ENCODE measurements around the gene COPS9. TPM values are rescaled to one million over a fixed set of nuclear protein-coding genes. Genes with fewer than 3 reads are reported as not detected.

COPS9 gene
- total RNA-seq, 1 experiment from 2014 or later, result 202 TPM

- DNase-seq, result no peak
- Histone ChIP-seq H3K79me2 (ENCODE audit: low read depth) (no peaks in the 10 kb centered on the region), H3K4me2 (no peak overlapping the region), H3K9me2 (ENCODE audit: insufficient read depth) (no peaks in the 10 kb centered on the region), H3K27ac (no peak overlapping the region), H3K9me3 (ENCODE audit: insufficient read depth, low read depth) (no peaks in the 10 kb centered on the region), H3K27me3 (ENCODE audit: insufficient read depth, low read depth) (peaks cover 95% of the 10 kb centered on the region), H3K4me3 (no peak overlapping the region), H3K4me1 (replicated peaks; ENCODE audit: insufficient read depth) (no peaks in the 10 kb centered on the region), H3F3A (ENCODE audit: insufficient read depth, low read depth) (no peaks in the 10 kb centered on the region), H3K36me3 (ENCODE audit: low read depth) (no peaks in the 10 kb centered on the region), H2AFZ (no peak overlapping the region), H4K20me1 (ENCODE audit: insufficient read depth) (no peaks in the 10 kb centered on the region)
- BruUV-seq (replicated peaks), result no TSS peak
- intact Hi-C loops (cut with micrococcal nuclease; ENCODE audit: unreplicated experiment), result no loop called here
- ChIA-PET POLR2A (ENCODE audit: unreplicated experiment) (no interaction called here), CTCF (no interaction called here)
- no peak for TF ChIP-seq EZH2 (IDR thresholded peaks at IDR 0.05; ENCODE audit: low read depth)
- TF ChIP-seq, protein P1, sequence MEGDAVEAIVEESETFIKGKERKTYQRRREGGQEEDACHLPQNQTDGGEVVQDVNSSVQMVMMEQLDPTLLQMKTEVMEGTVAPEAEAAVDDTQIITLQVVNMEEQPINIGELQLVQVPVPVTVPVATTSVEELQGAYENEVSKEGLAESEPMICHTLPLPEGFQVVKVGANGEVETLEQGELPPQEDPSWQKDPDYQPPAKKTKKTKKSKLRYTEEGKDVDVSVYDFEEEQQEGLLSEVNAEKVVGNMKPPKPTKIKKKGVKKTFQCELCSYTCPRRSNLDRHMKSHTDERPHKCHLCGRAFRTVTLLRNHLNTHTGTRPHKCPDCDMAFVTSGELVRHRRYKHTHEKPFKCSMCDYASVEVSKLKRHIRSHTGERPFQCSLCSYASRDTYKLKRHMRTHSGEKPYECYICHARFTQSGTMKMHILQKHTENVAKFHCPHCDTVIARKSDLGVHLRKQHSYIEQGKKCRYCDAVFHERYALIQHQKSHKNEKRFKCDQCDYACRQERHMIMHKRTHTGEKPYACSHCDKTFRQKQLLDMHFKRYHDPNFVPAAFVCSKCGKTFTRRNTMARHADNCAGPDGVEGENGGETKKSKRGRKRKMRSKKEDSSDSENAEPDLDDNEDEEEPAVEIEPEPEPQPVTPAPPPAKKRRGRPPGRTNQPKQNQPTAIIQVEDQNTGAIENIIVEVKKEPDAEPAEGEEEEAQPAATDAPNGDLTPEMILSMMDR (conservative IDR thresholded peaks at IDR 0.05), result no peak
These were observed 26.7 kb downstream of the COPS9 start for GRCh38 chr2:240109386-240109785.

DNA sequence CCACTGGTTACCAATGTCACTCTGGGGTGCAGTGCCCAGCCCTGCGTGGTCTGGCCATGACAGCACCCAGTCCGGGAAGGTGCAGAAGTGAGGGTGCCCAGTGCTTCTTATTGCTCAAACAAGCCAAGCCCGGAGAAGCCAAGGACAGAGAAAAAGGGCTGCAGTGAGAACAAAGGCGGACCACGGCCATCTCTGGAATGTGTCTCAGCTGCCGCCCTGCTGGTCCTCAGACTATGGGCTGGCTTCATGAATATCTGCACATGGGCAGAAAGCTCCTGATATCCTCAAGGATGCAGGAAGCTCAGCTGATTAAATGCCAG lies 28.7 kb downstream of the COPS9 start:
- H3K4me2 ChIP-seq, result no peak overlapping the region
- intact Hi-C loops (cut with micrococcal nuclease; ENCODE audit: unreplicated experiment), result no loop called here
- H3K79me2 ChIP-seq (ENCODE audit: low read depth), result no peaks in the 10 kb centered on the region
- no peaks in the 10 kb centered on the region for H3K9me2 ChIP-seq (ENCODE audit: insufficient read depth)
- H3K4me1 ChIP-seq (replicated peaks; ENCODE audit: insufficient read depth), result no peaks in the 10 kb centered on the region
- ChIA-PET CTCF (no interaction called here), POLR2A (ENCODE audit: unreplicated experiment) (no interaction called here)
- H3K27ac ChIP-seq, result no peak overlapping the region
- TF ChIP-seq, protein P1 (conservative IDR thresholded peaks at IDR 0.05), result no peak
- TF ChIP-seq EZH2 (IDR thresholded peaks at IDR 0.05; ENCODE audit: low read depth), result no peak
- no peak overlapping the region for H2AFZ ChIP-seq
- no peaks in the 10 kb centered on the region for H4K20me1 ChIP-seq (ENCODE audit: insufficient read depth)
- no peaks in the 10 kb centered on the region for H3F3A ChIP-seq (ENCODE audit: insufficient read depth, low read depth)
- H3K9me3 ChIP-seq (ENCODE audit: insufficient read depth, low read depth), result no peaks in the 10 kb centered on the region
- no TSS peak for BruUV-seq (replicated peaks)
- H3K36me3 ChIP-seq (ENCODE audit: low read depth), result no peaks in the 10 kb centered on the region
- H3K27me3 ChIP-seq (ENCODE audit: insufficient read depth, low read depth), result peaks cover 97% of the 10 kb centered on the region
- H3K4me3 ChIP-seq, result no peak overlapping the region
- DNase-seq, result no peak

GRCh38 chr2:240106765-240107476 lies 29.2 kb downstream of the COPS9 start:
- ChIA-PET POLR2A (ENCODE audit: unreplicated experiment) (no interaction called here), CTCF (no interaction called here)
- H3K9me3 ChIP-seq (ENCODE audit: insufficient read depth, low read depth), result no peaks in the 10 kb centered on the region
- no peaks in the 10 kb centered on the region for H3K4me1 ChIP-seq (replicated peaks; ENCODE audit: insufficient read depth)
- intact Hi-C loops (cut with micrococcal nuclease; ENCODE audit: unreplicated experiment), result no loop called here
- no peak overlapping the region for H3K27ac ChIP-seq
- H3K79me2 ChIP-seq (ENCODE audit: low read depth), result no peaks in the 10 kb centered on the region
- no peak overlapping the region for H3K4me3 ChIP-seq
- no peaks in the 10 kb centered on the region for H4K20me1 ChIP-seq (ENCODE audit: insufficient read depth)
- no peaks in the 10 kb centered on the region for H3K36me3 ChIP-seq (ENCODE audit: low read depth)
- H2AFZ ChIP-seq, result no peak overlapping the region
- no peak overlapping the region for H3K4me2 ChIP-seq
- H3K27me3 ChIP-seq (ENCODE audit: insufficient read depth, low read depth), result peaks cover 97% of the 10 kb centered on the region
- BruUV-seq (replicated peaks), result no TSS peak
- H3K9me2 ChIP-seq (ENCODE audit: insufficient read depth), result no peaks in the 10 kb centered on the region; the same call in 1 of the 2 replicates
- TF ChIP-seq, protein P1 (conservative IDR thresholded peaks at IDR 0.05), result no peak
- TF ChIP-seq EZH2 (IDR thresholded peaks at IDR 0.05; ENCODE audit: low read depth), result peak; percentile 2; the same call in 1 of the 2 replicates
- no peak for DNase-seq
- H3F3A ChIP-seq (ENCODE audit: insufficient read depth, low read depth), result no peaks in the 10 kb centered on the region
